CD1c-positive myeloid dendritic cell (primary cell): Measurements from ENCODE around the gene ATP6V1E1.
"Not testable (repeated sequence)": the region's sequence is repeated elsewhere in the genome, so short reads cannot be mapped to it uniquely, and the experiment has no call there.

Experiments used
- DNase-seq: peaks from one replicate; pipeline ENCODE4 v3.0.0-alpha.2; 2016; ENCODE audit errors: extremely low spot score

ATP6V1E1 gene

GRCh38 chr22:17628406-17629172 is at the start of gene ATP6V1E1:
TSS of gene ATP6V1E1 (minus strand) at chr22:17628749. CDS start at chr22:17628635, 114 bp downstream.
- DNase-seq, result peak; percentile 99

- DNase-seq, result peak; percentile 68
Measured at GRCh38 chr22:17675584-17675983, 47.0 kb upstream of the ATP6V1E1 start.

GRCh38 chr22:17674152-17674551 is 45.6 kb upstream of the ATP6V1E1 start:
- no peak for DNase-seq

GRCh38 chr22:17672417-17672991 is 44.0 kb upstream of the ATP6V1E1 start:
- no peak for DNase-seq

GRCh38 chr22:17671521-17672092 is 43.1 kb upstream of the ATP6V1E1 start:
- not testable (repeated sequence) for DNase-seq

- DNase-seq, result no peak
Measured at GRCh38 chr22:17665854-17666253, 37.3 kb upstream of the ATP6V1E1 start.

- DNase-seq, result no peak
Measured at GRCh38 chr22:17665248-17665647, 36.7 kb upstream of the ATP6V1E1 start.

GRCh38 chr22:17664414-17665055 is 36.0 kb upstream of the ATP6V1E1 start:
- no peak for DNase-seq

GRCh38 chr22:17656870-17657395 is 28.4 kb upstream of the ATP6V1E1 start:
- no peak for DNase-seq

- DNase-seq, result no peak
Measured at GRCh38 chr22:17655289-17655688, 26.7 kb upstream of the ATP6V1E1 start.

- DNase-seq, result peak; percentile 51
Measured at GRCh38 chr22:17648569-17648968, 20.0 kb upstream of the ATP6V1E1 start.

GRCh38 chr22:17647991-17648390 is 19.4 kb upstream of the ATP6V1E1 start:
- DNase-seq, result peak; percentile 54

- DNase-seq, result no peak
Measured at GRCh38 chr22:17647452-17647851, 18.9 kb upstream of the ATP6V1E1 start.

GRCh38 chr22:17642357-17642756 is 13.8 kb upstream of the ATP6V1E1 start:
- not testable (repeated sequence) for DNase-seq

GRCh38 chr22:17641269-17641668 is 12.7 kb upstream of the ATP6V1E1 start:
- DNase-seq, result no peak

- peak; percentile 43 for DNase-seq
Measured at GRCh38 chr22:17639247-17639741, 10.7 kb upstream of the ATP6V1E1 start.

GRCh38 chr22:17638432-17639246 is 10.1 kb upstream of the ATP6V1E1 start, which contains the start of gene BCL2L13:
TSS of gene BCL2L13 (plus strand) at chr22:17638757. CDS start at chr22:17655712, 16,955 bp downstream.
- DNase-seq, result peak; percentile 96

GRCh38 chr22:17638182-17638431 is 9.6 kb upstream of the ATP6V1E1 start:
- DNase-seq, result no peak

GRCh38 chr22:17637490-17638181 is 9.1 kb upstream of the ATP6V1E1 start:
- DNase-seq, result no peak

GRCh38 chr22:17636850-17637249 is 8.3 kb upstream of the ATP6V1E1 start:
- DNase-seq, result not testable (repeated sequence)

GRCh38 chr22:17634696-17635095 is 6.1 kb upstream of the ATP6V1E1 start:
- no peak for DNase-seq
